Spleen (tissue), 11 donors: ENCODE measurements around the gene ST3GAL3. TPM values are rescaled to one million over a fixed set of nuclear protein-coding genes. Genes with fewer than 3 reads are reported as not detected.

Experiments used
- DNase-seq: peaks from one replicate; pipeline ENCODE4 v3.0.0-alpha.2; 2020
- H3K27ac ChIP-seq, 8 donors: fragments of 200-600 bp; sonication (generic) in 7 of 8; 1 replicate in 4 of 8; 2 replicates in 4 of 8; pipeline versions ENCODE4 v1.5.0 to v1.8.0; 2016 to 2021; ENCODE audit warnings: inconsistent platforms in 4 of 8, mild to moderate bottlenecking in 4 of 8, moderate library complexity in 1 of 8
- H3K27me3 ChIP-seq, 7 donors: fragments of 200-600 bp; sonication (generic) in 6 of 7; replicated peaks in 1 of 7; 1 replicate in 4 of 7; 2 replicates in 3 of 7; pipeline versions ENCODE4 v1.5.0 to v1.8.0; 2016 to 2021; ENCODE audit warnings: inconsistent platforms in 3 of 7, mild to moderate bottlenecking in 1 of 7
- H3K36me3 ChIP-seq, 6 donors: fragments of 200-600 bp; sonication (generic) in 5 of 6; 1 replicate in 4 of 6; 2 replicates in 2 of 6; pipeline versions ENCODE4 v1.5.0 to v1.8.0; 2016 to 2021; ENCODE audit warnings: inconsistent platforms in 2 of 6
- H3K4me1 ChIP-seq, 6 donors: fragments of 200-600 bp; sonication (generic) in 5 of 6; 1 replicate in 3 of 6; 2 replicates in 3 of 6; pipeline versions ENCODE4 v1.5.0 to v1.8.0; 2016 to 2021; ENCODE audit warnings: inconsistent platforms in 3 of 6
- H3K4me3 ChIP-seq, 8 donors: fragments of 200-600 bp; sonication (generic) in 7 of 8; 1 replicate in 4 of 8; 2 replicates in 4 of 8; pipeline versions ENCODE4 v1.5.0 to v1.8.0; 2016 to 2021; ENCODE audit warnings: inconsistent platforms in 4 of 8, mild to moderate bottlenecking in 4 of 8, moderate library complexity in 2 of 8
- H3K9me3 ChIP-seq, 8 donors: fragments of 200-600 bp; sonication (generic) in 7 of 8; 1 replicate in 4 of 8; 2 replicates in 4 of 8; pipeline versions ENCODE4 v1.5.0 to v1.8.0; 2016 to 2021; ENCODE audit warnings: inconsistent platforms in 4 of 8
- CTCF ChIP-seq, 11 experiments: fragments of 200-600 bp in 7 of 11; fragments of 450-650 bp in 4 of 11; sonication (generic) in 4 of 11; IDR thresholded peaks in 8 of 11; conservative IDR thresholded peaks in 3 of 11; 1 replicate in 7 of 11; 2 replicates in 4 of 11; pipeline versions ENCODE4 v1.4.0 to v1.8.0; 2016 to 2021; ENCODE audit warnings: antibody characterized with exemption in 11 of 11, inconsistent platforms in 4 of 11, mild to moderate bottlenecking in 1 of 11
- POLR2A ChIP-seq, 3 donors: fragments of 450-650 bp; IDR thresholded peaks; one replicate each; pipeline ENCODE4 v1.5.1; 2017; ENCODE audit warnings: antibody characterized with exemption in 3 of 3, mild to moderate bottlenecking in 1 of 3
- POLR2AphosphoS5 ChIP-seq, 3 donors: sonication (generic); formaldehyde crosslinking; IDR thresholded peaks; one replicate each; pipeline ENCODE4 v1.5.1; 2017; ENCODE audit warnings: antibody characterized with exemption in 3 of 3
- WGBS, 5 donors: extraction: QIAGEN DNeasy Blood & Tissue Kit in 3 of 5; methylation state at CpG; one replicate each; pipeline versions ENCODE4 v1.1.5 to v1.1.7; 2013 to 2018; 5-methylcytosine and 5-hydroxymethylcytosine counted together
- intact Hi-C: fragments of 100-400 bp; cut with DNase I; formaldehyde crosslinking; loops from one replicate; pipeline ENCODE4 v1.15.0; 2023; ENCODE audit warnings: low total_unique reads
- polyA plus RNA-seq, 3 donors: library from polyadenylated mRNA; stranded (reverse); fragments of 200-250 nt; gene quantifications; one replicate each; pipeline ENCODE4 v1.2.1, GENCODE V29; 2013
- total RNA-seq, 7 donors: library from RNA; depleted of rRNA in 3 of 7; stranded (reverse); fragments of >200 nt in 3 of 7; fragmentation: NEBNext Ultra II Directional in 4 of 7; extraction: Animal tissue kit (Norgen Biotek cat#: 25700) in 4 of 7; gene quantifications; one replicate each; pipeline versions ENCODE4 v1.1.0 to v1.2.1, GENCODE V29; 2016 to 2021
- donor health status: healthy with polysubstance abuse.
- donor health status: DM: no; HTN: no; CAD: no; lungs with moderate emphysema.
- donor health status: DM: no; HTN: no; CAD: no.
- donor health status: Bipolar disorder and iron deficiency.
- donor health status: healthy.
- donor health status: DM: no; HTN: no; CAD: no.
- donor health status: DM: yes; HTN: yes; CAD: no.

Gene ST3GAL3
- total and polyA plus RNA-seq, 10 donors = 6.4 to 34.3 (median 21.0) TPM

- WGBS, 5 donors = 91 to 95% (median 93%) methylated on average over 9 of the region's 9 CpGs
- H3K9me3 ChIP-seq = no peaks in the 10 kb centered on the region
- H3K27me3 ChIP-seq = no peaks in the 10 kb centered on the region
- no peaks in the 10 kb centered on the region for H3K4me1 ChIP-seq
- H3K4me3 ChIP-seq = no peak overlapping the region
- no peak for DNase-seq
- no peak overlapping the region for H3K27ac ChIP-seq
- TF ChIP-seq CTCF (IDR thresholded peaks at IDR 0.05 in 8 of 11, conservative IDR thresholded peaks at IDR 0.05 in 3 of 11) = no peak
- no peak for TF ChIP-seq POLR2AphosphoS5 (IDR thresholded peaks at IDR 0.05)
- no peak for TF ChIP-seq POLR2A (IDR thresholded peaks at IDR 0.05)
- intact Hi-C loops = no loop called here
- H3K36me3 ChIP-seq = peaks cover 0 to 46% (median 4%) of the 10 kb centered on the region in 6 donors
Measured at GRCh38 chr1:43925846-43926245, 218.5 kb downstream of the ST3GAL3 start.

GRCh38 chr1:43930168-43930948, 223.0 kb downstream of the ST3GAL3 start:
- intact Hi-C loops = loop anchor here (5.0 to 10.0 kb wide), 2 partner anchors 168 to 406 kb away; no protein-coding TSS in a partner anchor
- TF ChIP-seq CTCF (IDR thresholded peaks at IDR 0.05 in 8 of 11, conservative IDR thresholded peaks at IDR 0.05 in 3 of 11) = peak in 6 of 11 experiments; percentile 14 to 54 (median 27)
- no peak for TF ChIP-seq POLR2A (IDR thresholded peaks at IDR 0.05)
- TF ChIP-seq POLR2AphosphoS5 (IDR thresholded peaks at IDR 0.05) = no peak
- no peaks in the 10 kb centered on the region for H3K9me3 ChIP-seq
- peak overlapping the region in 1 of 8 donors; percentile 2 for H3K4me3 ChIP-seq
- peaks cover 0 to 30% (median 22%) of the 10 kb centered on the region in 7 donors for H3K27me3 ChIP-seq
- peaks cover 5 to 26% (median 22%) of the 10 kb centered on the region in 6 donors for H3K4me1 ChIP-seq
- DNase-seq = no peak
- WGBS, 5 donors = 94 to 99% (median 95%) methylated on average over 9 to 10 of the region's 10 CpGs
- peaks cover 0 to 28% (median 4%) of the 10 kb centered on the region in 6 donors for H3K36me3 ChIP-seq
- H3K27ac ChIP-seq = no peak overlapping the region

GRCh38 chr1:43930949-43931275, 223.6 kb downstream of the ST3GAL3 start:
- DNase-seq = no peak
- WGBS, 5 donors = 68 to 83% (median 71%) methylated on average over 3 to 4 of the region's 4 CpGs
- TF ChIP-seq CTCF (IDR thresholded peaks at IDR 0.05 in 8 of 11, conservative IDR thresholded peaks at IDR 0.05 in 3 of 11) = no peak
- TF ChIP-seq POLR2AphosphoS5 (IDR thresholded peaks at IDR 0.05) = no peak
- no peak for TF ChIP-seq POLR2A (IDR thresholded peaks at IDR 0.05)
- Histone ChIP-seq H3K4me3 (no peak overlapping the region), H3K4me1 (peaks cover 7 to 31% (median 26%) of the 10 kb centered on the region in 6 donors), H3K36me3 (peaks cover 0 to 22% (median 2%) of the 10 kb centered on the region in 6 donors), H3K27me3 (peaks cover 0 to 36% (median 28%) of the 10 kb centered on the region in 7 donors), H3K9me3 (no peaks in the 10 kb centered on the region), H3K27ac (no peak overlapping the region)
- intact Hi-C loops = loop anchor here (5.0 to 10.0 kb wide), 2 partner anchors 169 to 406 kb away; no protein-coding TSS in a partner anchor
